Measurements from ENCODE around the gene CSDE1. TPM values are rescaled to one million over a fixed set of nuclear protein-coding genes. Genes with fewer than 3 reads are reported as not detected.

The CSDE1 gene
- total RNA-seq, 1 experiment from 2014 or later: 403 TPM

GRCh38 chr1:114677691-114678090, 80.1 kb downstream of the CSDE1 start:
- POLR2A ChIA-PET: no interaction called here
- no peak overlapping the region for H3K4me3 Mint-ChIP-seq (ENCODE audit: unreplicated experiment)

GRCh38 chr1:114676115-114676514, 81.7 kb downstream of the CSDE1 start:
- Histone ChIP-seq H3K4me3 (ENCODE audit: low read depth, low read length) (no peak overlapping the region), H3K36me3 (ENCODE audit: control insufficient read depth, insufficient read depth, low read length) (no peaks in the 10 kb centered on the region), H3K27me3 (replicated peaks; ENCODE audit: control insufficient read depth, insufficient read depth, low read length) (no peaks in the 10 kb centered on the region), H3K9me3 (no peaks in the 10 kb centered on the region), H3K4me1 (no peaks in the 10 kb centered on the region)
- CTCF ChIA-PET: no interaction called here
- no peak overlapping the region for H3K4me3 Mint-ChIP-seq (ENCODE audit: unreplicated experiment)
- BruUV-seq (replicated peaks): no TSS peak
- no peak for DNase-seq
- intact Hi-C loops (cut with micrococcal nuclease; ENCODE audit: unreplicated experiment): no loop called here
- no peak for TF ChIP-seq CTCF (IDR thresholded peaks at IDR 0.05; ENCODE audit: insufficient read depth in 1 of 2, low read depth in 1 of 2, low read length in 1 of 2, severe bottlenecking in 1 of 2, unreplicated experiment in 1 of 2)
- H3K36me3 Mint-ChIP-seq (ENCODE audit: insufficient read depth, unreplicated experiment): no peaks in the 10 kb centered on the region
- no peaks in the 10 kb centered on the region for H3K9me3 Mint-ChIP-seq (ENCODE audit: unreplicated experiment)
- H3K4me1 Mint-ChIP-seq (ENCODE audit: low read depth, unreplicated experiment): no peaks in the 10 kb centered on the region
- POLR2A ChIA-PET: no interaction called here
- H3K27me3 Mint-ChIP-seq (ENCODE audit: insufficient read depth, unreplicated experiment): peaks cover 12% of the 10 kb centered on the region
- H3K27ac Mint-ChIP-seq (ENCODE audit: unreplicated experiment): no peak overlapping the region

More at GRCh38 chr1:114677691-114678090, 80.1 kb downstream of the CSDE1 start:
- H3K36me3 ChIP-seq (ENCODE audit: control insufficient read depth, insufficient read depth, low read length): no peaks in the 10 kb centered on the region
- H3K27me3 Mint-ChIP-seq (ENCODE audit: insufficient read depth, unreplicated experiment): peaks cover 12% of the 10 kb centered on the region
- no peak for TF ChIP-seq CTCF (IDR thresholded peaks at IDR 0.05; ENCODE audit: insufficient read depth in 1 of 2, low read depth in 1 of 2, low read length in 1 of 2, severe bottlenecking in 1 of 2, unreplicated experiment in 1 of 2)
- H3K4me3 ChIP-seq (ENCODE audit: low read depth, low read length): no peak overlapping the region
- no peaks in the 10 kb centered on the region for H3K27me3 ChIP-seq (replicated peaks; ENCODE audit: control insufficient read depth, insufficient read depth, low read length)
- H3K36me3 Mint-ChIP-seq (ENCODE audit: insufficient read depth, unreplicated experiment): no peaks in the 10 kb centered on the region
- no peaks in the 10 kb centered on the region for H3K9me3 Mint-ChIP-seq (ENCODE audit: unreplicated experiment)
- intact Hi-C loops (cut with micrococcal nuclease; ENCODE audit: unreplicated experiment): no loop called here
- BruUV-seq (replicated peaks): no TSS peak
- no peaks in the 10 kb centered on the region for H3K4me1 Mint-ChIP-seq (ENCODE audit: low read depth, unreplicated experiment)
- H3K27ac Mint-ChIP-seq (ENCODE audit: unreplicated experiment): no peak overlapping the region
- H3K4me1 ChIP-seq: no peaks in the 10 kb centered on the region
- DNase-seq: no peak
- H3K9me3 ChIP-seq: no peaks in the 10 kb centered on the region
- CTCF ChIA-PET: no interaction called here

GRCh38 chr1:114671939-114672275, 85.9 kb downstream of the CSDE1 start:
- ChIA-PET POLR2A (no interaction called here), CTCF (no interaction called here)
- no peaks in the 10 kb centered on the region for H3K36me3 ChIP-seq (ENCODE audit: control insufficient read depth, insufficient read depth, low read length)
- no TSS peak for BruUV-seq (replicated peaks)
- peaks cover 8% of the 10 kb centered on the region for H3K27me3 Mint-ChIP-seq (ENCODE audit: insufficient read depth, unreplicated experiment)
- no peaks in the 10 kb centered on the region for H3K36me3 Mint-ChIP-seq (ENCODE audit: insufficient read depth, unreplicated experiment)
- no peak overlapping the region for H3K4me3 Mint-ChIP-seq (ENCODE audit: unreplicated experiment)
- no peak overlapping the region for H3K4me3 ChIP-seq (ENCODE audit: low read depth, low read length)
- intact Hi-C loops (cut with micrococcal nuclease; ENCODE audit: unreplicated experiment): loop anchor here (2.0 kb wide), 1 partner anchor 91 kb away; the partner anchor contains the start of gene BCAS2
- no peak for DNase-seq
- no peak overlapping the region for H3K27ac Mint-ChIP-seq (ENCODE audit: unreplicated experiment)
- no peaks in the 10 kb centered on the region for H3K27me3 ChIP-seq (replicated peaks; ENCODE audit: control insufficient read depth, insufficient read depth, low read length)
- peaks cover 10% of the 10 kb centered on the region for H3K4me1 Mint-ChIP-seq (ENCODE audit: low read depth, unreplicated experiment)
- H3K9me3 ChIP-seq: no peaks in the 10 kb centered on the region
- TF ChIP-seq CTCF (IDR thresholded peaks at IDR 0.05; ENCODE audit: insufficient read depth in 1 of 2, low read depth in 1 of 2, low read length in 1 of 2, severe bottlenecking in 1 of 2, unreplicated experiment in 1 of 2): no peak
- H3K9me3 Mint-ChIP-seq (ENCODE audit: unreplicated experiment): no peaks in the 10 kb centered on the region
- H3K4me1 ChIP-seq: no peaks in the 10 kb centered on the region

All from Caco-2 (cell line).